MM.1S (cell line): ENCODE measurements around the gene PRKAG2.

ENCODE experiments used
- EZH2 ChIP-seq: fragments of 300-600 bp; sonication (generic); optimal IDR thresholded peaks from 2 replicates; pipeline ENCODE3; 2017; ENCODE audit warnings: low read depth, mild to moderate bottlenecking, antibody characterized with exemption, low read length, mixed read lengths
- EZH2phosphoT487 ChIP-seq: fragments of 300-600 bp; sonication (generic); IDR thresholded peaks from 2 replicates; pipeline ENCODE4 v1.6.1; 2018; ENCODE audit warnings: antibody characterized with exemption, low read length
- TF ChIP-seq, protein P1 (sequence below): fragments of 300-600 bp; sonication (generic); IDR thresholded peaks from 2 replicates; pipeline ENCODE4 v1.5.1; 2016; ENCODE audit warnings: antibody characterized with exemption, low read length, mixed read lengths

DNA sequence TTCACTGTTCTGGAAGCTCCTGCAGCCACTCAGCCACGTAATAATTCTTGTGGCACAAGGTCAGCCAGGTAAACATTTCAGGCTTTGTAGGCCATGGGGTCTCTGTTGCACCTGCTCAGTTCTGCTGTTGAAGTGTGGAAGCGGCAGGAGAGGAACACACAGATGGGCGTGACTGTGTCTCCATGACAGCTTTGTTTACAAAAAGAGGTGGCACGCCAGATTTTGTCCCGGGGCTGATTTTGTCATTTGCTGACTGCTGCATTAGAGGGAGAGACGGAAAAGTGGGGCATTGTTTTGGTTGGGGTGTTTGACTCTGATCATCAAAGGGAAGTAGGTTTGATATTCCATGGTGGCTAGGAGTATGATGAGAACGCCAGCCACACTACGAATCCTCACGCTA, 103.1 kb downstream of the PRKAG2 start:
- TF ChIP-seq, protein P1, sequence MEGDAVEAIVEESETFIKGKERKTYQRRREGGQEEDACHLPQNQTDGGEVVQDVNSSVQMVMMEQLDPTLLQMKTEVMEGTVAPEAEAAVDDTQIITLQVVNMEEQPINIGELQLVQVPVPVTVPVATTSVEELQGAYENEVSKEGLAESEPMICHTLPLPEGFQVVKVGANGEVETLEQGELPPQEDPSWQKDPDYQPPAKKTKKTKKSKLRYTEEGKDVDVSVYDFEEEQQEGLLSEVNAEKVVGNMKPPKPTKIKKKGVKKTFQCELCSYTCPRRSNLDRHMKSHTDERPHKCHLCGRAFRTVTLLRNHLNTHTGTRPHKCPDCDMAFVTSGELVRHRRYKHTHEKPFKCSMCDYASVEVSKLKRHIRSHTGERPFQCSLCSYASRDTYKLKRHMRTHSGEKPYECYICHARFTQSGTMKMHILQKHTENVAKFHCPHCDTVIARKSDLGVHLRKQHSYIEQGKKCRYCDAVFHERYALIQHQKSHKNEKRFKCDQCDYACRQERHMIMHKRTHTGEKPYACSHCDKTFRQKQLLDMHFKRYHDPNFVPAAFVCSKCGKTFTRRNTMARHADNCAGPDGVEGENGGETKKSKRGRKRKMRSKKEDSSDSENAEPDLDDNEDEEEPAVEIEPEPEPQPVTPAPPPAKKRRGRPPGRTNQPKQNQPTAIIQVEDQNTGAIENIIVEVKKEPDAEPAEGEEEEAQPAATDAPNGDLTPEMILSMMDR = no peak
- TF ChIP-seq EZH2 = no peak
- no peak for TF ChIP-seq EZH2phosphoT487
